Caco-2 (cell line): Measurements from ENCODE around the gene HOXB6. TPM values are rescaled to one million over a fixed set of nuclear protein-coding genes. Genes with fewer than 3 reads are reported as not detected.

ENCODE experiments used
- BruUV-seq: library from RNA; stranded (reverse); fragments of 400-500 nt; replicated peaks from 2 replicates; lab custom pipeline; 2021; lab: Mats Ljungman, UMichigan
- CTCF ChIA-PET: fragments of 300-600 bp; sonication (Branson Sonifier 250); formaldehyde crosslinking; loops from one replicate; lab custom pipeline; 2022; ENCODE audit warnings: antibody characterized with exemption; lab: Charles Lee
- POLR2A ChIA-PET: fragments of 300-600 bp; sonication (Branson Sonifier 250); formaldehyde crosslinking; loops from one replicate; lab custom pipeline; 2022; ENCODE audit warnings: antibody characterized with exemption; lab: Charles Lee
- DNase-seq, 2 experiments: peaks; one replicate each; pipeline versions ENCODE4 v3.0.0 to v3.0.0-alpha.2; 2020 to 2022
- H3K27me3 ChIP-seq: replicated peaks from 2 replicates; pipeline ENCODE4 v1.6.0; 2011; ENCODE audit warnings: low read length; ENCODE audit not compliant: control insufficient read depth, insufficient read depth
- H3K36me3 ChIP-seq: 2 replicates; pipeline ENCODE4 v1.5.1; 2011; ENCODE audit warnings: low read length; ENCODE audit not compliant: control insufficient read depth, insufficient read depth
- H3K4me1 ChIP-seq: fragments of 250-450 bp; sonication (Bioruptor Pico); 2 replicates; pipeline ENCODE4 v1.5.1; 2020; ENCODE audit warnings: mild to moderate bottlenecking
- H3K4me3 ChIP-seq: 2 replicates; pipeline ENCODE4 v1.5.1; 2011; ENCODE audit warnings: low read depth, mild to moderate bottlenecking, control low read depth, low read length
- H3K9me3 ChIP-seq: fragments of 250-450 bp; sonication (Bioruptor Pico); 2 replicates; pipeline ENCODE4 v1.5.1; 2020; ENCODE audit warnings: mild to moderate bottlenecking, moderate library complexity
- H3K27ac Mint-ChIP-seq: one replicate; pipeline ENCODE4 v1.8.0; 2022; ENCODE audit warnings: mixed read lengths; ENCODE audit not compliant: unreplicated experiment
- H3K27me3 Mint-ChIP-seq: one replicate; pipeline ENCODE4 v1.8.0; 2022; ENCODE audit warnings: mixed read lengths; ENCODE audit not compliant: insufficient read depth, unreplicated experiment
- H3K36me3 Mint-ChIP-seq: one replicate; pipeline ENCODE4 v1.8.0; 2022; ENCODE audit warnings: mild to moderate bottlenecking, mixed read lengths; ENCODE audit not compliant: insufficient read depth, unreplicated experiment
- H3K4me1 Mint-ChIP-seq: one replicate; pipeline ENCODE4 v1.8.0; 2022; ENCODE audit warnings: low read depth, mixed read lengths; ENCODE audit not compliant: unreplicated experiment
- H3K4me3 Mint-ChIP-seq: one replicate; pipeline ENCODE4 v1.8.0; 2022; ENCODE audit warnings: mild to moderate bottlenecking, moderate library complexity, mixed read lengths; ENCODE audit not compliant: unreplicated experiment
- H3K9me3 Mint-ChIP-seq: one replicate; pipeline ENCODE4 v1.8.0; 2022; ENCODE audit warnings: mixed read lengths; ENCODE audit not compliant: unreplicated experiment
- intact Hi-C: fragments of 100-400 bp; cut with micrococcal nuclease; formaldehyde crosslinking; loops from one replicate; pipeline ENCODE4 v1.10.0; 2022; ENCODE audit not compliant: unreplicated experiment
- total RNA-seq: library from RNA; stranded (reverse); gene quantifications from 2 replicates; pipeline ENCODE4 v1.2.3, GENCODE V29; 2022
- TF ChIP-seq, protein P1 (sequence below), 2 experiments: fragments of 200-600 bp in 1 of 2; IDR thresholded peaks; 1 replicate in 1 of 2; 2 replicates in 1 of 2; pipeline versions ENCODE4 v1.5.1 to v1.8.0; 2011 to 2022; ENCODE audit warnings: antibody characterized with exemption in 1 of 2, control low read depth in 1 of 2, inconsistent platforms in 1 of 2, low read depth in 1 of 2, low read length in 1 of 2, mild to moderate bottlenecking in 1 of 2, moderate library complexity in 1 of 2; ENCODE audit not compliant: insufficient read depth in 1 of 2, severe bottlenecking in 1 of 2, unreplicated experiment in 1 of 2

Gene HOXB6
- total RNA-seq, 1 experiment from 2014 or later, result 1.9 TPM

DNA sequence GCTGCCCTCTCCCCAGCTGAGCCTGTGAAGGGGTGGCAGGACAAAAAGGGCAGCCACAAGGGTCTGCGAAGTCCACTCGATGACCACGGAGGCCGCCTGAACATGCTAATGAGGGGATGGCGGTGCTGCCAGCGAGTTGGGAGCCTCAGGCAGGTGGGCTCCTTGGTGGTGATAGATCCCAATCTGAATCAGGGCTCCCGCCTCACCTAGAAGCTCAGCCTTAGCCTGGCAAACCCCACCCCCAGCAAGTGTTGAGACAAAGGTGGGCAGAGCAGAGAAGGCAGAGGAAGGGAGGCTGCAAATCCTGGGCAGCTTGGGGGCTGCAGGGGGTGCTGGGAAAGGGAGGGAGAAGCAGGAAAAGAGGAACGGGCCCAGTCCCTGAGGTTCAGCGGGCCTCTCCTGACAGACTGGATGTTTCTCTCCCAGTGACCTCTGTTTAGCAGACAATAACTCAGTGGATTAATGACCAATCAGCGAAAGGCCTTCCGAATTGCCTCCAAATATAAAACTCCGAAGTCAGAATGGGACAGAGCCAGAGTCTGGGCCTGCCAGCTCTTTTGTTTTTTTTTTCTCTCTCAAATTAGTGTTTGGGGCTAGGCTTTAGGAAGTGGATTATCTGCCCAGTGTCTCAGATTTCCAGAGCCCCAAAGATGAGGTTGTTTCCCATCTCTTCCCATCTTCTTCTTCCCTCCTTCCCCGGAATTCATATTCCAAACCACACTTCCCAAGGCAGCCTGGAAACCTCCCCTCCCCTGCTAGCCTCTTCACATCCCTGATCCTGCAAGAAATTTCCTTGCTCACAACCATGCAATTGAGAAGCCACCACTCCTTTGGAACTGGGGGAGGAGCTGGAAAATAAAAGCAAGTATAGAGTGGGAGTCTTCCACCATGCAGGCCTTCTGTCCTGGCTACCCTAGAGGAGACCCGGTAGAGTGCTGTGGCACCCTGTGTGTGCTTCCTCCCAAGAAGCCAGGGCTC, 44.7 kb downstream of the HOXB6 start:
- Histone ChIP-seq H3K27me3 (no peaks in the 10 kb centered on the region; the same call in 1 of the 2 replicates), H3K36me3 (no peaks in the 10 kb centered on the region), H3K9me3 (no peaks in the 10 kb centered on the region), H3K4me3 (no peak overlapping the region), H3K4me1 (peaks cover 3% of the 10 kb centered on the region; the same call in 1 of the 2 replicates)
- Mint-ChIP-seq H3K27me3 (no peaks in the 10 kb centered on the region), H3K27ac (no peak overlapping the region), H3K9me3 (no peaks in the 10 kb centered on the region), H3K36me3 (no peaks in the 10 kb centered on the region), H3K4me3 (no peak overlapping the region), H3K4me1 (peaks cover 3% of the 10 kb centered on the region)
- POLR2A ChIA-PET, result no interaction called here
- TF ChIP-seq, protein P1, sequence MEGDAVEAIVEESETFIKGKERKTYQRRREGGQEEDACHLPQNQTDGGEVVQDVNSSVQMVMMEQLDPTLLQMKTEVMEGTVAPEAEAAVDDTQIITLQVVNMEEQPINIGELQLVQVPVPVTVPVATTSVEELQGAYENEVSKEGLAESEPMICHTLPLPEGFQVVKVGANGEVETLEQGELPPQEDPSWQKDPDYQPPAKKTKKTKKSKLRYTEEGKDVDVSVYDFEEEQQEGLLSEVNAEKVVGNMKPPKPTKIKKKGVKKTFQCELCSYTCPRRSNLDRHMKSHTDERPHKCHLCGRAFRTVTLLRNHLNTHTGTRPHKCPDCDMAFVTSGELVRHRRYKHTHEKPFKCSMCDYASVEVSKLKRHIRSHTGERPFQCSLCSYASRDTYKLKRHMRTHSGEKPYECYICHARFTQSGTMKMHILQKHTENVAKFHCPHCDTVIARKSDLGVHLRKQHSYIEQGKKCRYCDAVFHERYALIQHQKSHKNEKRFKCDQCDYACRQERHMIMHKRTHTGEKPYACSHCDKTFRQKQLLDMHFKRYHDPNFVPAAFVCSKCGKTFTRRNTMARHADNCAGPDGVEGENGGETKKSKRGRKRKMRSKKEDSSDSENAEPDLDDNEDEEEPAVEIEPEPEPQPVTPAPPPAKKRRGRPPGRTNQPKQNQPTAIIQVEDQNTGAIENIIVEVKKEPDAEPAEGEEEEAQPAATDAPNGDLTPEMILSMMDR (IDR thresholded peaks at IDR 0.05; ENCODE audit: insufficient read depth in 1 of 2, low read depth in 1 of 2, low read length in 1 of 2, severe bottlenecking in 1 of 2, unreplicated experiment in 1 of 2), result no peak
- CTCF ChIA-PET, result interaction anchor here (0.7 to 0.8 kb wide), 2 partner anchors 28 to 38 kb away, joined by 3 to 4 read pairs; no protein-coding TSS in a partner anchor
- no TSS peak for BruUV-seq
- intact Hi-C loops, result no loop called here
- DNase-seq, result no peak

DNA sequence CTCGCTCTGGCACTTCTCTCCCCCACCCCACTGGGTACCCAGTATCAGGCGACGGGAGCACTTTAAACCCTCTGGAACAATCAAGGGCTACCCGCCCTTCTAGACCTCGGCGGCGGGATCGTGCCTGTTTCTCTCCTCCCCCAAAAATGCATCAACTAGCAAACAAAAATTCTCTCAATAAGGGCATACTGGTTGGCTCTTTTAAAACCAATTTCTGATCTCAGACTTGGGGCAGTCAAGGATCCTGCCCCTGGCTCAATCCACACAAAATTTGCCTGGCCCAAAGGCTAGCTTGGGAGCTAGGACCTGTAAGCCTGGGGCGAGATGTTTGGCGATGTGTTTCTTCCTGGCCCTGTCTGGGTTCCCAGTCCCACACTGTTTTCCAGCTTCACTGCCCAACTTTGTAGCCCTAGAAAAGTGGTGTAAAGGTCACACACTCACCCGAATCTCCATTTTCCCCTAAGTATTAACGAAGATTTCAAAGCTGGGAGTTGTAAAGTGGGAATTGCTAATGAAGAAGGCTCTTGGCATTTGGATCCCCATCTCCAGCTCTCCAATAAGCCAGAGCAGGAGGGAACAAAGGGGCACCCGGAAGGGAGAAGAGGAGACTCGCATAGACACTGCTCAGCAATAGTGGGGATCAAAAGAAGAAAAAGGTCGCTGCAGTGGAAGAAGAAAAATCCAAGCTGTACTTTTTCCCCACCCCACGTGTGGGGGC, 45.5 kb downstream of the HOXB6 start:
- POLR2A ChIA-PET, result no interaction called here

DNA sequence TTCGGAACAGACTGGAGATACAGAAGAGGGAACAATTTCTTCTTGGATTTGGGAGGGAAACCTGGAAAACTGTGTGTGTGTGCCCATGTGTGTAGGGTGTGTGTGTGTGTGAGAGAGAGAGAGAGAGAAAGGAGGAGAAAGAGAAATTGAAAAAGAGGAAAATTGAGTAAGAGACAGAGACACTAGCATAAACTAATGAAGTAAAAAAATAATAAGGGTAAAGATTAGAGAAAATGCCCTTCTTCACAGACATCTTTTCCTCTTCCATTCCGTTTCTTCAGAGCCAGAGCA, 46.0 kb downstream of the HOXB6 start:
- H3K4me1 Mint-ChIP-seq, result peaks cover 7% of the 10 kb centered on the region
- ChIA-PET CTCF (interaction anchor here (0.8 kb wide), 1 partner anchor 12 kb away, joined by 4 read pairs; no protein-coding TSS in a partner anchor), POLR2A (no interaction called here)
- no peak for DNase-seq
- no peaks in the 10 kb centered on the region for H3K9me3 Mint-ChIP-seq
- no peak overlapping the region for H3K4me3 ChIP-seq
- intact Hi-C loops, result no loop called here
- no peak overlapping the region for H3K27ac Mint-ChIP-seq
- no peaks in the 10 kb centered on the region for H3K36me3 ChIP-seq
- H3K27me3 Mint-ChIP-seq, result no peaks in the 10 kb centered on the region
- TF ChIP-seq, protein P1 (IDR thresholded peaks at IDR 0.05; ENCODE audit: insufficient read depth in 1 of 2, low read depth in 1 of 2, low read length in 1 of 2, severe bottlenecking in 1 of 2, unreplicated experiment in 1 of 2), result no peak
- no TSS peak for BruUV-seq
- H3K4me3 Mint-ChIP-seq, result no peak overlapping the region
- H3K27me3 ChIP-seq, result no peaks in the 10 kb centered on the region; the same call in 1 of the 2 replicates
- peaks cover 9% of the 10 kb centered on the region for H3K4me1 ChIP-seq
- H3K9me3 ChIP-seq, result no peaks in the 10 kb centered on the region
- H3K36me3 Mint-ChIP-seq, result no peaks in the 10 kb centered on the region

More for the DNA sequence above, 45.5 kb downstream of the HOXB6 start:
- Mint-ChIP-seq H3K4me3 (no peak overlapping the region), H3K27me3 (no peaks in the 10 kb centered on the region), H3K27ac (no peak overlapping the region), H3K9me3 (no peaks in the 10 kb centered on the region), H3K4me1 (peaks cover 7% of the 10 kb centered on the region), H3K36me3 (no peaks in the 10 kb centered on the region)
- Histone ChIP-seq H3K4me3 (no peak overlapping the region), H3K36me3 (no peaks in the 10 kb centered on the region), H3K4me1 (peaks cover 9% of the 10 kb centered on the region), H3K27me3 (no peaks in the 10 kb centered on the region; the same call in 1 of the 2 replicates), H3K9me3 (no peaks in the 10 kb centered on the region)
- intact Hi-C loops, result no loop called here
- DNase-seq, result no peak
- CTCF ChIA-PET, result interaction anchor here (0.8 kb wide), 2 partner anchors 12 to 37 kb away, joined by 4 read pairs; no protein-coding TSS in a partner anchor
- TF ChIP-seq, protein P1 (IDR thresholded peaks at IDR 0.05; ENCODE audit: insufficient read depth in 1 of 2, low read depth in 1 of 2, low read length in 1 of 2, severe bottlenecking in 1 of 2, unreplicated experiment in 1 of 2), result no peak
- BruUV-seq, result no TSS peak
